NCI-H510A treated with DMSO at 0.1 percent for 48 hours (cell line): ENCODE results near the gene PRKCB.

ENCODE experiments used
- DNase-seq: peaks from one replicate; lab custom pipeline; 2025; lab: John Stamatoyannopoulos, UW

Gene PRKCB

GRCh38 chr16:23866621-23867020 lies 30.8 kb downstream of the PRKCB start:
- DNase-seq, result no peak

GRCh38 chr16:23867566-23867965 lies 31.8 kb downstream of the PRKCB start:
- DNase-seq, result no peak

GRCh38 chr16:23868136-23868535 lies 32.4 kb downstream of the PRKCB start:
- no peak for DNase-seq

GRCh38 chr16:23869052-23869451 lies 33.3 kb downstream of the PRKCB start:
- DNase-seq, result no peak

GRCh38 chr16:23871924-23872323 lies 36.1 kb downstream of the PRKCB start:
- DNase-seq, result no peak

- DNase-seq, result no peak
These were observed 39.0 kb downstream of the PRKCB start for GRCh38 chr16:23874613-23875294.

GRCh38 chr16:23876256-23876896 lies 40.6 kb downstream of the PRKCB start:
- no peak for DNase-seq

GRCh38 chr16:23877107-23878070 lies 41.6 kb downstream of the PRKCB start:
- no peak for DNase-seq

- no peak for DNase-seq
These were observed 44.1 kb downstream of the PRKCB start for GRCh38 chr16:23879735-23880373.

- no peak for DNase-seq
These were observed 53.4 kb downstream of the PRKCB start for GRCh38 chr16:23889189-23889588.

- DNase-seq, result no peak
These were observed 58.2 kb downstream of the PRKCB start for GRCh38 chr16:23893986-23894385.

- DNase-seq, result no peak
These were observed 59.3 kb downstream of the PRKCB start for GRCh38 chr16:23895052-23895451.

GRCh38 chr16:23896832-23897821 lies 61.3 kb downstream of the PRKCB start:
- DNase-seq, result no peak

- no peak for DNase-seq
These were observed 63.1 kb downstream of the PRKCB start for GRCh38 chr16:23898682-23899430.

- no peak for DNase-seq
These were observed 64.1 kb downstream of the PRKCB start for GRCh38 chr16:23899869-23900268.

GRCh38 chr16:23900480-23901177 lies 64.8 kb downstream of the PRKCB start:
- no peak for DNase-seq

- no peak for DNase-seq
These were observed 65.6 kb downstream of the PRKCB start for GRCh38 chr16:23901178-23902033.

GRCh38 chr16:23902034-23902747 lies 66.4 kb downstream of the PRKCB start:
- DNase-seq, result no peak
